ENCODE measurements around the gene NXN.
"Not testable (repeated sequence)": the region's sequence is repeated elsewhere in the genome, so short reads cannot be mapped to it uniquely, and the experiment has no call there.

The NXN gene

GRCh38 chr17:826778-827177 is 152.8 kb downstream of the NXN start:
- no peak for DNase-seq (ENCODE audit: low spot score)

DNA sequence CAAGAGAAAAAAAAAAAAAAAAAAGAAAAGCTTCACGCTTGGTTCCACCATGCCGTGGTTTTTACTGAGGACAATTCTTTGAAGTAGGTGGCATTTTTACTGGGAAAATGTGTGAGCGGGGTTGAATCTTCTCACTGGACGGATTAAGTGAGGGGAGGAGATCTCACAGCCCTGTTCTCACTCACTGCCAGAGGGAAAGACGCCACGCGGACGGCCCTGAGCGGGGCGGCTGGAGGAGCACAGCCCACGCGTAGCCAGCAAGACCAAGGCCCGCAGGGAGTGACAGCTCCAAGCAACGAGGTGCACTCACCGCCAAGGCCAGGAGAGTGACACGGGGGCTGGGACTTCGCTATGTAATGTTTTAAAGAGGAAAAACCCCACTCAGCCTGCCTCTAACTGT is 154.4 kb downstream of the NXN start:
- no peak for DNase-seq (ENCODE audit: low spot score)

- no peak for DNase-seq (ENCODE audit: low spot score)
Observed at GRCh38 chr17:824378-824777, 155.2 kb downstream of the NXN start.

- no peak for DNase-seq (ENCODE audit: low spot score)
Observed at GRCh38 chr17:823501-823902, 156.1 kb downstream of the NXN start.

DNA sequence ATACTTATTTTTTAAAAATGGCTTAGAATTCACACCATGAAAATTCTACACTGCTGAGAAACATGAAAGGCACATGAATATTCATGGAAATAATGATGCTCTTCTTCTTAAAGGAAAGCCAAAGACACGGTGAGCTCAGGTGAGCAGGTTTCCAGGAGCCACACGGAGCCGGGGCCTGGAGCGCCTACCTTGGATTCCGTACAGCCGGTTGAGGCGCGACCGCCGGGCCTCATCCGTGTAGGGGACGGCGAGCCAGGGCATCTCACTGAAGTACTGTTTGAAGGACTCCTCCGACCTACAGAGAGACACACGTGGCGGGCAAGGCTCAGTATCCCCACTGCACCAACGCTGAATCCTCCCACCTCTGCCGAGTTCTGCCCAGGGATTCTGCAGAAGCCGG is 160.3 kb downstream of the NXN start:
- no peak for DNase-seq (ENCODE audit: low spot score)

DNA sequence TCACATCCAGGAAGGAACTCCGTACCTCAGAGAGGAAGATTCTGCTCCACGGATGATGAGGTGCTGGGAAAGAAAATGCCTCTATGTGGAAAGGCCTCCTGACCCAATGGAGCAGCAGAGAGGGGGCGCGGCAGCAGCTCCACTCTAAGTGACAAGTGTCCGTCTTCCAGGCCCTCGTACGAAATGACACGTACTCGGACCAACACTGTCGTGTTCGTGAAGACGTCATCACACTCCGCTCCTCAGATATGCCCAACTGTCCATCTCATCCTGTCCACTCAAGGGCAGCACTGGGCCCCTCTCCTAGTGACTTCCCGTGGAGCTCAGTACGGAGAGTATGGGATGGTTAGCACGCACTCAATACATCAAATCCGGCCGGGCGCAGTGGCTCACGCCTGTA is 165.2 kb downstream of the NXN start:
- no peak for DNase-seq (ENCODE audit: low spot score)

DNA sequence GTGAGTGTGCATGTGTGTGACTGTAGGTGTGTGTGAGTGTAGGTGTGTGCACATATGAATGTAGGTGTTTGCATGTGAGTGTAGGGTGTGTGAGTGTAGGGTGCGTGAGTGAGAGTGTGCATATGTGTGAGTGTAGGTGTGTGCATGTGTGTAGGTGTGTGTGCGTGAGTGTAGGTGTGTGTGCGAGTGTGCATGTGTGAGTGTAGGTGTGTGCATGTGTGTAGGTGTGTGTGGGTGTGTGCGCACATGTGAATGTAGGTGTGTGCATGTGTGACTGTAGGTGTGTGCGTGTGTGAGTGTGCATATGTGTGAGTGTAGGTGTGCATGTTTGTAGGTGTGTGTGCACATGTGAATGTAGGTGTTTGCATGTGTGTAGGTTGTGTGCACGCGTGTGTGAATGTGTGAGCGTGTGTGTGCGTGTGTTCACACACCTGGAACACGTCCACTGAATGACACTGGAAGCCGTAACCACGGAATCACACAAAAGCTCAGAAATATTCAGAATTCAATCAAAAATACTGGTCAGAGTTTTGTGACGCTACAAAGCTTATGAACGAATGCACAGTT is 166.9 kb downstream of the NXN start:
- DNase-seq (ENCODE audit: low spot score) = no peak

DNA sequence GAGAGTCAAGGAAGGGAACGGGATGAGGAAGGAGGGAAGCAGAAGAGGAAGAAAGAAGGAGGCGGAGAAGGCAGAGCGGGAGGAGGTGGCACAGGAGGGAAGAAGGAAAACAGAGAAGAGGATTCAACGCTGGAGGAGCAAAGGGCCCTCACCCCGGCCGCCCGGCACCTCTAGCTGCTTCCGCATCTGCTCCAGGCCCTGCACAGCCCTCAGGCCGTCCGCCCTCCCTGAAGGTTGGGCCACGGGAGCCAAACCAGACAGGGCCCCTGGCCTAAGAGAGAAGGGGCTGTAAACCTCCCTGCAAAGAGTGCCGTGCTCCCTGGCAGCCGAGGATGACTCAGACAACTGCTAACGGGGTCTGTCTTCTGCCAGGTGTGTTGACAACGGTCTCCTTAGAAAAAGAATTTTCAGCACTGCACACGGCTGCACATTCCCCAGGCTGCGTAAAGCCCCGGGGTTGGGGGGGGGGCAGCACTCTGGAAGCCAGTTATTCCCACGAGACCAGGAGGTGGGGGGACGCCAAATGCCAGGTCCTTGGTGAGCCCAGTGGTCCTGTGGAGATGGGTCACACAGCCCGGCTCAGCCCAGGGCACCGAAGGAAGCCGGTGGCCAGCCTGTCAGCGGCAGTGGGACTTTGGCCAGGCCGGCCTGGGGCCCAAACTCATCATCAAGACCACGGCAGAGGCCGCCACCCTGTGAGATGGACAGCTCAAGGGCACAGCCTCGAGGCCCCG is 168.4 kb downstream of the NXN start:
- DNase-seq (ENCODE audit: low spot score) = no peak

DNA sequence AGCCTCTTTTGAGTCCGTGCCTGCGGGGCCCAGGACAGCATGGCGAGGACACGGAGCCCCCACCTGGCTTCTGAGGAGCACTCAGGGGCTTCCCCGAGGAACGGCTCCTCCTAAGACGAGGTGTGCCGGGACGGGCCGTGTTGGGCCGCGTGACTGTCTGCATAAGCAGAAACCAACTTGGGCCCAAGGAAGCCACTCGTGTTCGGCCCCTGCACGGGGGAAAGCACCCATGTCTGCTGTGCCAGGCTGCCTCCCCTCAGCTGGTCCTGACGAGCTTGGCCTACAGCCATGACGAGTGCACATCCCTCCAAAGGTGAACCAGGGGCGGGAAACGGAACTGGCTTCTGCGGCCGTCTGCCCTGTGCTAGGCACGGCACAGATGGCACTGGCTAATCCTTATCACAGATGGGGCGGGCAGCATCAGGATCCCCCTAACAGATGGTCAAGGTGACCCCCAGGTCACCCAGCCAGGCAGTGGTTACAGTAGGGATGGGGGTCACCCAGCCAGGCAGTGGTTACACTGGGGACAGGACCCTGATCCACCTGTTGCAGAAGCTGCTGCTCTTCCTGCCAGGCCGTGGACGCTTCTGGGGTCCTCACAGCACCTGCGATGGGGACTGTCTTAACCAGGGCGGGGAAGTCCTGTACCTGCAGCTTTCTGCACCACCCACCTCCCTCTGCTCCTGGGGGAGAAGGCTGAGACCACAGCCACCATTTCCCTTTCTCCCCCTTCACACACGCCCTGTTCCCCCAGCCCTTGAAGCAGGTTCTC is 171.9 kb downstream of the NXN start:
- DNase-seq (ENCODE audit: low spot score) = no peak

- DNase-seq (ENCODE audit: low spot score) = no peak
Observed at GRCh38 chr17:806781-807522, 172.6 kb downstream of the NXN start.

DNA sequence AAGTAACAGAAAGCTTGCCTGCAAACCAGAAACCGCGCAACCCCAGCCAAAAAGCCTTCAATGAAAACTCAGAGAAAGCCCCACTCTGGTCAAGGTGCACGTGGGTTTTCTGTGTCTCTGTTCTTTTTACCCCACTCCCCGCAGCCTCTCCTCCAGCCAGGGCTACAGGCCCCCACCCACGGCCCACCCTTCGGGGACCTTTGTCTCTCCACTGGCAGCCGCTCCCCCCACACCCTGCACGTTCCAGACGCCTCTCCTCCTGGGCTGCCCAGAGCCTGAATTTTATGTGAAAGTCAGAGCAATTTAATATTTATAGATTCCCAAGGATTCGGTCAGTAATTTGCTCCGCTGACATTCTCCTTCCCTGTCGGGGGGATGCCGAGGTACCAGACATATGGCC is 173.2 kb downstream of the NXN start:
- no peak for DNase-seq (ENCODE audit: low spot score)

DNA sequence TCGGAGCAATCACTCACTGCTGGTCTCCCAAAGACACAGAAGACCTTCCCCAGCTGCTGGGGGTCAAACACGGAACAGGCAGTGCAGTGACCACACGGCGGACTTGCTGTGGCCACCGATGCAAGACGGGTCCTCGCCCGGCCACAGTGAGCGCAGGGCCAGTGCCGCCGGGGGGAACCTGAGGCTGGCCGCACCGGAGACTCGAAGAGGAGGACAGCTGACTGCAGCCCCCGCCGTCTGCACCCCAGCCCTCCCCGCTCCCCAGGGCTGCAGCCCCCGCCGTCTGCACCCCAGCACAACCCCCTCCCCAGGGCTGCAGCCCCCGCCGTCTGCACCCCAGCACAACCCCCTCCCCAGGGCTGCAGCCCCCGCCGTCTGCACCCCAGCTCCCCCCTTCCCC is 173.7 kb downstream of the NXN start:
- DNase-seq (ENCODE audit: low spot score) = not testable (repeated sequence)

- no peak for DNase-seq (ENCODE audit: low spot score)
Observed at GRCh38 chr17:804541-805435, 174.8 kb downstream of the NXN start.

GRCh38 chr17:802901-803881 is 176.4 kb downstream of the NXN start:
- DNase-seq (ENCODE audit: low spot score) = no peak

DNA sequence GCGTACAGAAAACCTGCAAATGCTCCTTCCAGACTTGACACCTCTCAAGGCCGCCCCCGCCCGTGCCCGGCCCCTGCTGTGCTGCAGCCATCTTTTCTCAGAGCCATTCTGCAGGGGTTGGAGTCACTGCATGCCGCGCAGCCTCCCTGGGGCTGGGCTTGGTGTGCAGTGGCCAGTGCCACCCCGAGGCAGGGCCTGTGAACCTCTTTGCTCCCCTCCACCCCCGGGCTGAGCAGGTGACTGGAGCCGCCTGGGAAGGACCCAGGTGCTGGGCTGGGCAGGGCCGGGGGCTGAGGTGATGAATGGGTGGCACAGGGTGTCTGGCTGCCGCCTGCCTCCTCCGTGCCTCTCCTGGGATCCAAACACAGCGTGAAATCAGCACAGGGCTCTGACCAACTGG is 177.1 kb downstream of the NXN start:
- no peak for DNase-seq (ENCODE audit: low spot score)

- DNase-seq (ENCODE audit: low spot score) = no peak
Observed at GRCh38 chr17:801660-802059, 177.9 kb downstream of the NXN start.

- DNase-seq (ENCODE audit: low spot score) = no peak
Observed at GRCh38 chr17:800446-801242, 178.9 kb downstream of the NXN start.

- DNase-seq (ENCODE audit: low spot score) = no peak
Observed at GRCh38 chr17:799261-799660, 180.3 kb downstream of the NXN start.

DNA sequence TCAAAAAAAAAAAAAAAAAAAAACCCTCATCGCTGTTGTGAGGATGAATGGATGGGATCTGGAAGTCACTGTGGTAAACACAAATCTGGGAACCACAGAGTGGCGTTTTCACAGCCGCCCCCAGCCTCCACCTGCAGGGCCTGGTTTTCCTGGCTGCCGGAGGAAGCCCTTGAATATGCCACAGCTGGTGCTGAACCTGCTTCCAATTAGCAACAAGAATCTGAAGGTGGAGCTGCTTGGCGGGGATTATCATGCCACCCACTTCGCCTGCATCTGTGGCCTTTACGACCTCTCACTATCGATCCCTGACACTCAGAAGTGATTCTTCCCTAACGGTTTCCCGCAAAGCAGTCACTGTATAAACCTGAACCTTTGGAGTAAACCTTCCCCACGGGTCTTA is 181.3 kb downstream of the NXN start:
- no peak for DNase-seq (ENCODE audit: low spot score)
